ENCODE data around the gene PRR16. TPM values are rescaled to one million over a fixed set of nuclear protein-coding genes. Genes with fewer than 3 reads are reported as not detected.

PRR16 gene
- total RNA-seq, 1 experiment from 2014 or later, result 5.0 TPM

- no TSS peak for BruUV-seq (replicated peaks)
Measured at GRCh38 chr5:120591911-120592310, 127.8 kb downstream of the PRR16 start.

GRCh38 chr5:120599576-120599975 lies 135.5 kb downstream of the PRR16 start:
- no peaks in the 10 kb centered on the region for H3K36me3 ChIP-seq (ENCODE audit: low read depth)
- BruUV-seq (replicated peaks), result no TSS peak
- H3K27ac ChIP-seq, result peak overlapping the region; percentile 74
- H2AFZ ChIP-seq, result peak overlapping the region; percentile 30; the same call in 1 of the 2 replicates
- peaks cover 31% of the 10 kb centered on the region for H3K4me1 ChIP-seq (replicated peaks; ENCODE audit: insufficient read depth)
- H3K27me3 ChIP-seq (ENCODE audit: insufficient read depth, low read depth), result no peaks in the 10 kb centered on the region
- no peaks in the 10 kb centered on the region for H3K9me2 ChIP-seq (ENCODE audit: insufficient read depth)
- peaks cover 17% of the 10 kb centered on the region for H3K9me3 ChIP-seq (ENCODE audit: insufficient read depth, low read depth)
- ChIA-PET POLR2A (ENCODE audit: unreplicated experiment) (no interaction called here), CTCF (no interaction called here)
- H3K4me2 ChIP-seq, result peak overlapping the region; percentile 45
- no peaks in the 10 kb centered on the region for H4K20me1 ChIP-seq (ENCODE audit: insufficient read depth)
- no peaks in the 10 kb centered on the region for H3K79me2 ChIP-seq (ENCODE audit: low read depth)
- H3F3A ChIP-seq (ENCODE audit: insufficient read depth, low read depth), result peaks cover 10% of the 10 kb centered on the region
- no peak overlapping the region for H3K4me3 ChIP-seq
- peak; percentile 31 to 85 for DNase-seq
- TF ChIP-seq CTCF (conservative IDR thresholded peaks at IDR 0.05), result no peak
- no peak for TF ChIP-seq EZH2 (IDR thresholded peaks at IDR 0.05; ENCODE audit: low read depth)
- intact Hi-C loops (cut with micrococcal nuclease; ENCODE audit: unreplicated experiment), result no loop called here

More at GRCh38 chr5:120591911-120592310, 127.8 kb downstream of the PRR16 start:
- H3K9me2 ChIP-seq (ENCODE audit: insufficient read depth), result no peaks in the 10 kb centered on the region
- TF ChIP-seq EZH2 (IDR thresholded peaks at IDR 0.05; ENCODE audit: low read depth), result no peak
- no peak for TF ChIP-seq CTCF (conservative IDR thresholded peaks at IDR 0.05)
- intact Hi-C loops (cut with micrococcal nuclease; ENCODE audit: unreplicated experiment), result no loop called here
- no peaks in the 10 kb centered on the region for H3F3A ChIP-seq (ENCODE audit: insufficient read depth, low read depth)
- H4K20me1 ChIP-seq (ENCODE audit: insufficient read depth), result no peaks in the 10 kb centered on the region
- H3K27ac ChIP-seq, result no peak overlapping the region
- H2AFZ ChIP-seq, result no peak overlapping the region
- H3K4me3 ChIP-seq, result no peak overlapping the region
- POLR2A ChIA-PET (ENCODE audit: unreplicated experiment), result no interaction called here
- no peaks in the 10 kb centered on the region for H3K27me3 ChIP-seq (ENCODE audit: insufficient read depth, low read depth)
- H3K36me3 ChIP-seq (ENCODE audit: low read depth), result no peaks in the 10 kb centered on the region
- no peaks in the 10 kb centered on the region for H3K4me1 ChIP-seq (replicated peaks; ENCODE audit: insufficient read depth)
- no peaks in the 10 kb centered on the region for H3K79me2 ChIP-seq (ENCODE audit: low read depth)
- CTCF ChIA-PET, result no interaction called here
- no peak for DNase-seq
- H3K9me3 ChIP-seq (ENCODE audit: insufficient read depth, low read depth), result 0 out of 2 replicates have a peak, but pooled peaks cover 6% of the 10 kb centered on the region
- no peak overlapping the region for H3K4me2 ChIP-seq

GRCh38 chr5:120600639-120601038 lies 136.5 kb downstream of the PRR16 start:
- no peaks in the 10 kb centered on the region for H3K36me3 ChIP-seq (ENCODE audit: low read depth)
- H3K27me3 ChIP-seq (ENCODE audit: insufficient read depth, low read depth), result no peaks in the 10 kb centered on the region
- H3K9me3 ChIP-seq (ENCODE audit: insufficient read depth, low read depth), result peaks cover 18% of the 10 kb centered on the region
- H3K79me2 ChIP-seq (ENCODE audit: low read depth), result no peaks in the 10 kb centered on the region
- H3F3A ChIP-seq (ENCODE audit: insufficient read depth, low read depth), result peaks cover 19% of the 10 kb centered on the region
- H3K4me3 ChIP-seq, result no peak overlapping the region
- ChIA-PET CTCF (no interaction called here), POLR2A (ENCODE audit: unreplicated experiment) (no interaction called here)
- peaks cover 39% of the 10 kb centered on the region for H3K4me1 ChIP-seq (replicated peaks; ENCODE audit: insufficient read depth)
- H4K20me1 ChIP-seq (ENCODE audit: insufficient read depth), result no peaks in the 10 kb centered on the region
- H3K9me2 ChIP-seq (ENCODE audit: insufficient read depth), result no peaks in the 10 kb centered on the region
- intact Hi-C loops (cut with micrococcal nuclease; ENCODE audit: unreplicated experiment), result no loop called here
- TF ChIP-seq EZH2 (IDR thresholded peaks at IDR 0.05; ENCODE audit: low read depth), result no peak
- TF ChIP-seq CTCF (conservative IDR thresholded peaks at IDR 0.05), result no peak
- H3K27ac ChIP-seq, result peak overlapping the region; percentile 74; the same call in 1 of the 2 replicates
- DNase-seq, result no peak
- no peak overlapping the region for H3K4me2 ChIP-seq
- BruUV-seq (replicated peaks), result no TSS peak
- no peak overlapping the region for H2AFZ ChIP-seq
